ENCODE data around the gene IFT27.

IFT27 gene

DNA sequence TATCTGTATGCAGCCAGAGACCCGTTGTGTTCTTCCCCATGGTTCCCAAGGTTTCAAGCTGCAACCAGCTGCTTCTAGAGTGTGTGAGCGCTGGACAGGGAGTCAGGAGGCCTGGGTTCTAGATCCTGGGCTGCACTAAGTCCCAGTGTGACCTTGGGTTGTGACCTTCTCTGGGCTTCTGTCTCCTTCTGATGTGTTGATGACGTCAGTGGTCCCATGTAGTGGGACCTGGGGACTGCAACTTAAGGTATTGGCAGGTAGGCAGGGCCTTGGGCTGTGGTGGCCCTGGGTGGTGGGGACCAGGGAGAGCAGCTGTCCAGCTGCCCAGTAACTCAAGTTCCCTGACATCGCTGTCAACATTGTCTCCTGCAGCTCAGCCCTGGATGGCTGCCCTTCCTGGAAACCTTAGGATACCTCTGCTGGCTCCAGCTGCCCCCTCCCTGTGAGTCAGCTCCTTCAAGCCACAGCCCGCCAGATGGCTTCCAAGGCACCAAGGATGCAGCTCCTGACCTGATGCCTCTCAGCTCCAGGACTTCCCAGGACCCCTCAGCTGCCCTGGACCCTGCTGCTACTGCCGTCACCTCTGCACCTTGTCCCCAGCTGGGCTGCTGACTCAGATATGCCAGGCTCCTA, 42.2 kb upstream of the IFT27 start:
- no peak for DNase-seq (ENCODE audit: extremely low read depth, insufficient read length)
- Histone ChIP-seq H3K4me3 (replicated peaks; ENCODE audit: low read depth, low read length) (no peak overlapping the region), H3K36me3 (ENCODE audit: control insufficient read depth, insufficient read depth, low read length) (no peaks in the 10 kb centered on the region), H3K27me3 (replicated peaks; ENCODE audit: control insufficient read depth, insufficient read depth, low read length) (no peaks in the 10 kb centered on the region; the same call in 1 of the 2 replicates)
- no peak for TF ChIP-seq CTCF (IDR thresholded peaks at IDR 0.05; ENCODE audit: insufficient read depth, low read length, poor library complexity, severe bottlenecking)

DNA sequence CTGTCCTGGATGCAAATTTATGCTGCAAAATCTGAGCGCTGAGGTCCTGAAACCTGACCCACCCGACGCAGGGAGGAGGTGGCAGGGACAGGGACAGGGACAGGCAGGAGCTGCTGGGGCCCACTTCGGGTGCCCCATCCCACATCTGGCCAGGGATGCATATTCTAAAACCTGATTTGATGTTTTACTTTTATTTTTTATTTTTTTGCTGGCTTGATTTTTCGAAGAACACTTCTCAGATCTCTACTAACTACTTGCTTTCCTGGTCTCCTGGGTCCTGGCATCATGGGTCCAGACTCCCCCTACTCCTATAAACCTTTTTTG, 41.6 kb upstream of the IFT27 start:
- no peak for DNase-seq (ENCODE audit: extremely low read depth, insufficient read length)
- Histone ChIP-seq H3K4me3 (replicated peaks; ENCODE audit: low read depth, low read length) (no peak overlapping the region), H3K27me3 (replicated peaks; ENCODE audit: control insufficient read depth, insufficient read depth, low read length) (no peaks in the 10 kb centered on the region; the same call in 1 of the 2 replicates), H3K36me3 (ENCODE audit: control insufficient read depth, insufficient read depth, low read length) (no peaks in the 10 kb centered on the region)
- no peak for TF ChIP-seq CTCF (IDR thresholded peaks at IDR 0.05; ENCODE audit: insufficient read depth, low read length, poor library complexity, severe bottlenecking)

DNA sequence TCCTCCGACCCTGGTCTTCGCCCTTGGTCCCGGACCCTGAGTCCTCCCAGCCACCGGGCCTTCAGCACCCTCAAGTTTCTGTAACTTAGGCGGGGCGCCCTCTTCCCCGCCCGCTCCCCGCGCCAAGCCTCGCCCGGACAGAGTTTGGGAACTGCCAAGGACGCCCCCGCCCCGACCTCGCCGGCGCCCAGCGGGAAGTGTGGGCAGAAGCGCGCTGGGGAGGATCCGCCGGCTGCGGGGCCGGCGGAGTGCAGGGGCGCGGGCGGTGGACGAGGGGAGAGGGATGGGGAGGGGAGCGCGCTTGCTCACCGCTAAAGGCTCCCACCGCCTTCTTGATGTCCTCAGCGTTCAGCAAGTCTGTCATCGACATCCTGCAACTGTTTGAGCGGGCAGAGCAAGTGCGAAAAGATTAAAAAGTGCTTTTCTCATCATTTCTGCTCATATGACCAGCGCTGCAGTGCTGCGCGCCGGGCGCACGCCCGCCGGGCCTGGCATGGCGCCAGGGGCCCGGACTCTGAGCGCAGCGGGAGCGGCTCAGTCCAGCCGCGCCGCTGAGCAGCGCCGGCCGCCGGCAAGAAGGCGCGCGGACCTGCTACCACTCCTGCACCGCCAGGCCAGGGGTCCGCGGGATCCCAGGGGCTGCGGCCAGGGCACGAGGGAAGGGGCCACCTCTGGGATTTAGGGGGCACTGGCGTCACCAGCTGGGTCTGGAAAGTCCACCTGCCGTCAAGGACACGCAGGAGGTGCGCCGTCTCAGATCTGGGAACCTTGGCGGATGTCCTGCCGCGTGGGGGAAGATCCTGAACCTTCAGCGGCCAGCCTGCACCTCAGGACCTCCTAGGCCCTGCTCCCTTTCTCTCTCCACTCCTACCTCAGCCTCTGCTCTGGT, 41.0 kb upstream of the IFT27 start, which contains the start of gene PVALB:
PVALB (minus strand) TSS at position 400 of the 889 bp plus-strand sequence; CDS start at position 370, 30 bp downstream.
- Histone ChIP-seq H3K36me3 (ENCODE audit: control insufficient read depth, insufficient read depth, low read length) (no peaks in the 10 kb centered on the region), H3K27me3 (replicated peaks; ENCODE audit: control insufficient read depth, insufficient read depth, low read length) (peaks cover 1% of the 10 kb centered on the region; the same call in 1 of the 2 replicates), H3K4me3 (replicated peaks; ENCODE audit: low read depth, low read length) (no peak within 1 kb of the TSS)
- TF ChIP-seq CTCF (IDR thresholded peaks at IDR 0.05; ENCODE audit: insufficient read depth, low read length, poor library complexity, severe bottlenecking): no peak
- no peak for DNase-seq (ENCODE audit: extremely low read depth, insufficient read length)

- no peak overlapping the region for H3K4me3 ChIP-seq (replicated peaks; ENCODE audit: low read depth, low read length)
- peaks cover 1% of the 10 kb centered on the region; the same call in 1 of the 2 replicates for H3K27me3 ChIP-seq (replicated peaks; ENCODE audit: control insufficient read depth, insufficient read depth, low read length)
- no peaks in the 10 kb centered on the region for H3K36me3 ChIP-seq (ENCODE audit: control insufficient read depth, insufficient read depth, low read length)
- DNase-seq (ENCODE audit: extremely low read depth, insufficient read length): no peak
- no peak for TF ChIP-seq CTCF (IDR thresholded peaks at IDR 0.05; ENCODE audit: insufficient read depth, low read length, poor library complexity, severe bottlenecking)
Observed at GRCh38 chr22:36816339-36816635, 40.4 kb upstream of the IFT27 start.

- no peak for DNase-seq (ENCODE audit: extremely low read depth, insufficient read length)
- Histone ChIP-seq H3K27me3 (replicated peaks; ENCODE audit: control insufficient read depth, insufficient read depth, low read length) (peaks cover 1% of the 10 kb centered on the region; the same call in 1 of the 2 replicates), H3K4me3 (replicated peaks; ENCODE audit: low read depth, low read length) (no peak overlapping the region), H3K36me3 (ENCODE audit: control insufficient read depth, insufficient read depth, low read length) (no peaks in the 10 kb centered on the region)
- no peak for TF ChIP-seq CTCF (IDR thresholded peaks at IDR 0.05; ENCODE audit: insufficient read depth, low read length, poor library complexity, severe bottlenecking)
Observed at GRCh38 chr22:36815558-36816338, 39.8 kb upstream of the IFT27 start.

Measured in GM06990 (cell line).